Non-pigmented ciliary epithelial cell (primary cell): ENCODE measurements around the gene EHMT1.
"Not testable (repeated sequence)": the region's sequence is repeated elsewhere in the genome, so short reads cannot be mapped to it uniquely, and the experiment has no call there.

Experiments used
- DNase-seq: peaks from one replicate; pipeline ENCODE4 v3.0.0-alpha.2; 2010; ENCODE audit warnings: low read depth

Gene EHMT1

GRCh38 chr9:137873408-137873807 is 254.6 kb downstream of the EHMT1 start:
- no peak for DNase-seq

GRCh38 chr9:137873858-137874362 is 255.1 kb downstream of the EHMT1 start:
- no peak for DNase-seq

GRCh38 chr9:137875354-137875753 is 256.5 kb downstream of the EHMT1 start:
- no peak for DNase-seq

GRCh38 chr9:137875846-137876245 is 257.0 kb downstream of the EHMT1 start:
- DNase-seq, result no peak

GRCh38 chr9:137876269-137876668 is 257.5 kb downstream of the EHMT1 start:
- DNase-seq, result no peak

- no peak for DNase-seq
Observed at GRCh38 chr9:137876781-137877386, 258.1 kb downstream of the EHMT1 start.

- DNase-seq, result not testable (repeated sequence)
Observed at GRCh38 chr9:137877506-137878122, 258.8 kb downstream of the EHMT1 start, which contains the start of gene CACNA1B. TSS of gene CACNA1B (plus strand) at chr9:137877782. CDS start at chr9:137877934, 152 bp downstream.

- DNase-seq, result no peak
Observed at GRCh38 chr9:137878146-137878941, 259.5 kb downstream of the EHMT1 start.

- DNase-seq, result no peak
Observed at GRCh38 chr9:137879052-137879451, 260.2 kb downstream of the EHMT1 start.

GRCh38 chr9:137879566-137880150 is 260.9 kb downstream of the EHMT1 start:
- no peak for DNase-seq

GRCh38 chr9:137880160-137880975 is 261.6 kb downstream of the EHMT1 start:
- DNase-seq, result no peak

GRCh38 chr9:137880976-137881530 is 262.2 kb downstream of the EHMT1 start:
- no peak for DNase-seq

GRCh38 chr9:137881591-137882505 is 263.0 kb downstream of the EHMT1 start:
- DNase-seq, result no peak

- no peak for DNase-seq
Observed at GRCh38 chr9:137882506-137882821, 263.7 kb downstream of the EHMT1 start.

GRCh38 chr9:137883977-137884376 is 265.2 kb downstream of the EHMT1 start:
- DNase-seq, result not testable (repeated sequence)

- not testable (repeated sequence) for DNase-seq
Observed at GRCh38 chr9:137884547-137884946, 265.7 kb downstream of the EHMT1 start.

GRCh38 chr9:137885121-137885520 is 266.3 kb downstream of the EHMT1 start:
- DNase-seq, result not testable (repeated sequence)
